Upper lobe of left lung (tissue), 4 donors: ENCODE data around the gene MBD3.

Experiments used
- CTCF ChIP-seq, 6 experiments: fragments of 450-650 bp in 4 of 6; fragments of 200-600 bp in 2 of 6; sonication (generic) in 2 of 6; IDR thresholded peaks; one replicate each; pipeline ENCODE4 v1.5.1; 2016 to 2019; ENCODE audit warnings: antibody characterized with exemption in 6 of 6
- POLR2A ChIP-seq, 4 donors: fragments of 450-650 bp; IDR thresholded peaks; one replicate each; pipeline ENCODE4 v1.5.1; 2016 to 2017; ENCODE audit warnings: antibody characterized with exemption in 4 of 4, mild to moderate bottlenecking in 2 of 4

DNA sequence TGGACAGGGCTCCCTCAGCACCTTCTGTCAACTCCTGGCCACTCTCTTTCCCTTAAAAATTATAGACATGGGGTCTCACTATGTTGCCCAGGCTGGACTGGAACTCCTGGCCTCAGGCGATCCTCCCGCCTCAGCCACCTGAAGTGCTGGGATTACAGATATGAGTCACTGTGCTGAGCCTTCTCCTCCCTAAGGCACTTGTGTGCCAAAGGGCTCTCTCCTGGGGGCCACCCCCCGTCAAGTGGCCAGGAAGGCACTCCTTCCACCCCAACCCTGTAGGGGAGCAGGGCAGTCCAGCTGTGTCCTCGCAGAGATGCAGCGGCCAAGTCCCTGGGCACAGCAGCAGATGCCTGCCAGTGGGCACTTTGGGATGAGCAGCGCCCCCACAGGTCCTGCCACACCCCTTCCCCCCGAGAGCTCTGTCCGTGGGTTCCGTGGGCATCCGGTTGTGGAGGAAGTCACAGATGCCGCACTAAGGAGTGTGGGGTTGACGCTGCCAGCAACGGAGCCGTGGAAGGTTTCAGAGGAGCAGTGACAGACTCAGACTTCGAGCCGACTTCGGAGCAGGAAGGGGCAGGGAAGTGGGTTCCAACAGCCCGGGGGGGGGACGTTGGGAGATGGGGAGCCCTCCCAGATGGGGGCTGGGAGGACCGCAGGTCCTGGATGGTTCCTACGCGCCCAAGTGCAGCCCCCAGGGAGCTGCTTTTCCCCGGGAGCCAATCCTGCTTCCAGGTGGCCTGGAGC is 15.9 kb upstream of the MBD3 start:
- no peak for TF ChIP-seq POLR2A (IDR thresholded peaks at IDR 0.05)
- TF ChIP-seq CTCF (IDR thresholded peaks at IDR 0.05) = no peak
